Measurements from ENCODE around the gene RAP1A. TPM values are rescaled to one million over a fixed set of nuclear protein-coding genes. Genes with fewer than 3 reads are reported as not detected.

Gene RAP1A
- total RNA-seq, 3 donors from 2014 or later = 45.9 to 72.8 (median 54.9) TPM

DNA sequence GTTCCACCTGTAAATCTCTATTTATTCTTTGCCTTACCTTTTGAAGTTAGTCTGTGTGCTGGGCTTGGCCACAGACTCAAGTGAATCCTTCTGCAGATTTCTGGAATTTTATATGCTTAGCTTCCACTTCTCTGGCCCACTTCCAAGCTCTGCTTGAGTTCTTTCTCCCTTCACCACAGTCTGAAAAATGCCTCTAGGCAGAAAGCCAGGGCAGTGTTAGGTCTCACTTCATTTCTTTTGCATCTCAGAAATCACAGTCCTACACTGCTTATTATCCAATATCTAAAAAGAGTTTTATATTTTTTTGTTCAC, 70.7 kb downstream of the RAP1A start:
- Histone ChIP-seq H3K36me3 (no peaks in the 10 kb centered on the region), H3K9me3 (peaks cover 0 to 2% of the 10 kb centered on the region in 2 donors), H3K27ac (no peak overlapping the region), H3K4me3 (no peak overlapping the region), H3K27me3 (no peaks in the 10 kb centered on the region), H3K4me1 (peaks cover 0 to 7% of the 10 kb centered on the region in 2 donors)
- intact Hi-C loops (cut with DNase I; ENCODE audit: low total_unique reads) = no loop called here
- no peak for DNase-seq (ENCODE audit: low spot score in 2 of 2)
- TF ChIP-seq, protein P1, sequence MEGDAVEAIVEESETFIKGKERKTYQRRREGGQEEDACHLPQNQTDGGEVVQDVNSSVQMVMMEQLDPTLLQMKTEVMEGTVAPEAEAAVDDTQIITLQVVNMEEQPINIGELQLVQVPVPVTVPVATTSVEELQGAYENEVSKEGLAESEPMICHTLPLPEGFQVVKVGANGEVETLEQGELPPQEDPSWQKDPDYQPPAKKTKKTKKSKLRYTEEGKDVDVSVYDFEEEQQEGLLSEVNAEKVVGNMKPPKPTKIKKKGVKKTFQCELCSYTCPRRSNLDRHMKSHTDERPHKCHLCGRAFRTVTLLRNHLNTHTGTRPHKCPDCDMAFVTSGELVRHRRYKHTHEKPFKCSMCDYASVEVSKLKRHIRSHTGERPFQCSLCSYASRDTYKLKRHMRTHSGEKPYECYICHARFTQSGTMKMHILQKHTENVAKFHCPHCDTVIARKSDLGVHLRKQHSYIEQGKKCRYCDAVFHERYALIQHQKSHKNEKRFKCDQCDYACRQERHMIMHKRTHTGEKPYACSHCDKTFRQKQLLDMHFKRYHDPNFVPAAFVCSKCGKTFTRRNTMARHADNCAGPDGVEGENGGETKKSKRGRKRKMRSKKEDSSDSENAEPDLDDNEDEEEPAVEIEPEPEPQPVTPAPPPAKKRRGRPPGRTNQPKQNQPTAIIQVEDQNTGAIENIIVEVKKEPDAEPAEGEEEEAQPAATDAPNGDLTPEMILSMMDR (IDR thresholded peaks at IDR 0.05) = no peak
- TF ChIP-seq POLR2A (IDR thresholded peaks at IDR 0.05) (no peak), POLR2AphosphoS5 (IDR thresholded peaks at IDR 0.05) (no peak)

DNA sequence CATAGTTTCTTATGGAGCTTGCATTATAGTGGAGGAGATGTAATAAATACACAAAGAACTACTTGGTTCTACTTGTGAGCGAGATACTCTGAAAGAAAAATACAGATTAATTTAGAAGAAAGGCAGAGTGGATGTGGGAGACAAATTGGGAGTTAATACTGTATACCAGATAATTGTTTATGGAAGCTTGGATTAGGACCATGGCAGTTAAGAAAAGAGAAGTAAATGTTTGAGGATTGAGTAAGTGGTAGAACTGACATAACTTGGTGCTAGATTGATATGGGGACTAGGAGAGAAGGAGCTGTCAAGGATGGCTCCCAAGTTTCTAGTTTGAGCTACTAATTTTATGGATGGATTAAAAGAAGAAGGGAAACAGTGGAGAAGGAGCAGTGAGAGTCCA, 72.3 kb downstream of the RAP1A start:
- Histone ChIP-seq H3K27ac (no peak overlapping the region), H3K27me3 (no peaks in the 10 kb centered on the region), H3K4me1 (peaks cover 0 to 7% of the 10 kb centered on the region in 2 donors), H3K9me3 (no peaks in the 10 kb centered on the region), H3K4me3 (no peak overlapping the region), H3K36me3 (no peaks in the 10 kb centered on the region)
- intact Hi-C loops (cut with DNase I; ENCODE audit: low total_unique reads) = no loop called here
- TF ChIP-seq, protein P1 (IDR thresholded peaks at IDR 0.05) = no peak
- TF ChIP-seq POLR2AphosphoS5 (IDR thresholded peaks at IDR 0.05) = no peak
- no peak for DNase-seq (ENCODE audit: low spot score in 2 of 2)

DNA sequence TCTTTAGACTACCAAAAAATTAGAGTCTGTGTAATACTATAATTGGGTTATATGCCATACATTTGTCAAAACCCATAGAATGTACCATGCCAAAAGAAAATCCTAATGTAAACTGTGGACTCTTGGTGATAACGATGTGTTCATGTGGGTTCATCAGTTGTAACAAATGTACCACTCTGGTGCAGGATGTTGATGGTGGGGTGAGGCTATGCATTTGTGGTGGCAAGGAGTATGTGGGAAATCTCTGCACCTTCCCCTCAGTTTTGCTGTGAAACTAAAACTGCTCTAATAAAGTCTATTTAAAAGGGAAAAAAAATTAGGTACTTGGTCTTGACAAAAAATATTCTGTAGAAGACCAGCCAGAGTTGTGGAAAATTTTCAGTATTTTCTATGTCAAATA, 76.2 kb downstream of the RAP1A start:
- no peaks in the 10 kb centered on the region for H3K36me3 ChIP-seq

DNA sequence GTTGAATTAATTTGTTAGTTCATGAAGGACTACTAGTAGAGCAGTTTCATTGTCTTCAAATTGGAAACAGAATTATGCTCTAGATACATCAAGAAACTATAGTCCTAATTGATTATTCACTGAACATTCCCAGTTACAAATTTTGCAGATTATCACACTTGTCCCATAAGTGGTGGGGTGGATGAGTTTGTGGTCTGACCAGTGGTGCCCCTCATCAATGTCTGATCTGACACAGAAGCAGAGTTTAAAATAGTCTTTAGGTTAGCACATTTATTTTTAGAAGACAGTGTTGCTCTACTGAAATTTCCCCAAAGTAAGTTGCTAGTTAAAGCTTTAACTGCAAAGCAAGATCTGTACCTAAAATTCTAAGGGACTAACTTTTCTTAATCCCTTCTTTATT, 76.7 kb downstream of the RAP1A start:
- DNase-seq (ENCODE audit: low spot score in 2 of 2) = no peak

More for the DNA sequence above, 76.2 kb downstream of the RAP1A start:
- H3K9me3 ChIP-seq = no peaks in the 10 kb centered on the region
- DNase-seq (ENCODE audit: low spot score in 2 of 2) = no peak
- intact Hi-C loops (cut with DNase I; ENCODE audit: low total_unique reads) = no loop called here
- no peak overlapping the region for H3K27ac ChIP-seq
- no peak overlapping the region for H3K4me3 ChIP-seq
- TF ChIP-seq POLR2A (IDR thresholded peaks at IDR 0.05) (no peak), POLR2AphosphoS5 (IDR thresholded peaks at IDR 0.05) (no peak)
- H3K4me1 ChIP-seq = no peaks in the 10 kb centered on the region
- no peaks in the 10 kb centered on the region for H3K27me3 ChIP-seq

DNA sequence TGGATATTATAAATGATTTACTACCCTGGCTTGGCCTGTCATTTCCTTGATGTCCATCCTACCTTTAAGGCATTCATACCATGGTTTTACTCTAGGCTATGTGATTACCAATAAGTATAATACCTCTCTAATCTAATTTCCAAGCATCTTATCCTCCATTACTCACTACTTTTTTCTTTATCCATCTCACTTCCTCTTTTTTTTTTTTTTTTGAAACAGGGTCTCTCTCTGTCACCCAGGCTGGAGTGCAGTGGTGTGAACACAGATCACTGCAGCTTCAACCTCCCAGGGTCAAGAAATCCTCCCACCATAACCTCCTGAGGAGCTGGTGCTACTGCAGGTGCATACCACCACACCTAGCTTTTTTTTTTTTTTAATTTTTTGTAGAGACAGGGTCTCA, 79.7 kb downstream of the RAP1A start:
- no peak for DNase-seq (ENCODE audit: low spot score in 2 of 2)
- no peaks in the 10 kb centered on the region for H3K4me1 ChIP-seq
- TF ChIP-seq POLR2AphosphoS5 (IDR thresholded peaks at IDR 0.05) (no peak), POLR2A (IDR thresholded peaks at IDR 0.05) (no peak)
- TF ChIP-seq, protein P1 (IDR thresholded peaks at IDR 0.05) = no peak
- intact Hi-C loops (cut with DNase I; ENCODE audit: low total_unique reads) = no loop called here
- H3K9me3 ChIP-seq = no peaks in the 10 kb centered on the region
- H3K36me3 ChIP-seq = no peaks in the 10 kb centered on the region
- H3K4me3 ChIP-seq = no peak overlapping the region
- H3K27ac ChIP-seq = no peak overlapping the region
- no peaks in the 10 kb centered on the region for H3K27me3 ChIP-seq

More for the DNA sequence above, 76.7 kb downstream of the RAP1A start:
- Histone ChIP-seq H3K4me1 (no peaks in the 10 kb centered on the region), H3K9me3 (no peaks in the 10 kb centered on the region), H3K27me3 (no peaks in the 10 kb centered on the region), H3K36me3 (no peaks in the 10 kb centered on the region), H3K27ac (no peak overlapping the region), H3K4me3 (no peak overlapping the region)
- TF ChIP-seq POLR2A (IDR thresholded peaks at IDR 0.05) (no peak), POLR2AphosphoS5 (IDR thresholded peaks at IDR 0.05) (no peak)
- TF ChIP-seq, protein P1 (IDR thresholded peaks at IDR 0.05) = no peak
- intact Hi-C loops (cut with DNase I; ENCODE audit: low total_unique reads) = no loop called here

DNA sequence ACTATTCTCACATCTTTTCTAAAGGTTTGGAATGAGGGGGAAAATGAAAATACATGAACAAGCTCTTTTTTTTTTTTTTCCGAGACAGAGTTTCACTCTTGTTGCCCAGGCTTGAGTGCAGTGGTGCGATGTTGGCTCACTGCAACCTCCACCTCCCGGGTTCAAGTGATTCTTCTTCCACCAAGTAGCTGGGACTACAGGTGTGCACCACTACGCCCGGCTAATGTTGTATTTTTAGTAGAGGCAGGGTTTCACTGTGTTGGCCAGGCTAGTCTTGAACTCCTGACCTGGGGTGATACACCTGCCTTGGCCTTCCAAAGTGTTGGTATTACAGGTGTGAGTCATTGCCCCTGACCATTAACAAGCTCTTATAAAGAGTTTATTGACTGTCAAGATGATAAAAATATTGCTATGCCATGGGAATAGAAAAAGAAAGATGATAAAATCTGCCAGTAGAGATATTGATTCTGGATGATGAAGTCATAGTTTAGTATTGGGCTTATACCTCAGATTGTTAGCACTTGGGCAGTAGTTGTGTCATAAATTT, 83.0 kb downstream of the RAP1A start:
- TF ChIP-seq POLR2AphosphoS5 (IDR thresholded peaks at IDR 0.05) (no peak), POLR2A (IDR thresholded peaks at IDR 0.05) (no peak)
- TF ChIP-seq, protein P1 (IDR thresholded peaks at IDR 0.05) = no peak
- no peak for DNase-seq (ENCODE audit: low spot score in 2 of 2)
- no peaks in the 10 kb centered on the region for H3K9me3 ChIP-seq
- no peak overlapping the region for H3K27ac ChIP-seq
- no peaks in the 10 kb centered on the region for H3K27me3 ChIP-seq
- intact Hi-C loops (cut with DNase I; ENCODE audit: low total_unique reads) = loop anchor here (2.0 kb wide), 1 partner anchor 58 kb away; no protein-coding TSS in a partner anchor
- no peaks in the 10 kb centered on the region for H3K4me1 ChIP-seq
- H3K36me3 ChIP-seq = no peaks in the 10 kb centered on the region
- no peak overlapping the region for H3K4me3 ChIP-seq
